Neuronal stem cell (in vitro differentiated cells): ENCODE measurements around the gene PDK4.

ENCODE experiments used
- DNase-seq: peaks from one replicate; pipeline ENCODE4 v3.0.0-alpha.2; 2013; ENCODE audit warnings: low spot score
- H2AFZ ChIP-seq: one replicate; pipeline ENCODE4 v1.6.1; 2013; ENCODE audit warnings: mild to moderate bottlenecking, low read length, inconsistent platforms
- H2AK5ac ChIP-seq: 2 replicates; pipeline ENCODE4 v1.6.1; 2013; ENCODE audit warnings: low read depth, mild to moderate bottlenecking, inconsistent platforms, low read length, moderate library complexity, mixed read lengths
- H2BK120ac ChIP-seq: 2 replicates; pipeline ENCODE4 v1.6.1; 2013; ENCODE audit warnings: low read depth, mild to moderate bottlenecking, inconsistent platforms, low read length, moderate library complexity, mixed read lengths
- H2BK12ac ChIP-seq: one replicate; pipeline ENCODE4 v1.6.1; 2013; ENCODE audit warnings: low read length, inconsistent platforms
- H2BK15ac ChIP-seq: 2 replicates; pipeline ENCODE4 v1.6.1; 2013; ENCODE audit warnings: mild to moderate bottlenecking, low read length, inconsistent platforms, mixed read lengths
- H2BK5ac ChIP-seq: one replicate; pipeline ENCODE4 v1.6.1; 2013; ENCODE audit warnings: inconsistent platforms, mild to moderate bottlenecking, low read length, moderate library complexity
- H3K14ac ChIP-seq: one replicate; pipeline ENCODE4 v1.6.1; 2013; ENCODE audit warnings: low read length, inconsistent platforms
- H3K18ac ChIP-seq: 2 replicates; pipeline ENCODE4 v1.6.1; 2013; ENCODE audit warnings: low read length, inconsistent platforms
- H3K23ac ChIP-seq: 2 replicates; pipeline ENCODE4 v1.6.1; 2013; ENCODE audit warnings: low read depth, mild to moderate bottlenecking, mixed read lengths, low read length, inconsistent platforms; ENCODE audit not compliant: poor library complexity
- H3K27ac ChIP-seq: replicated peaks from 3 replicates; pipeline ENCODE4 v1.5.1; 2013; ENCODE audit warnings: low read length, inconsistent platforms
- H3K27me3 ChIP-seq, 3 experiments: 2 replicates each; pipeline ENCODE4 v1.6.1; 2013; ENCODE audit warnings: low read length in 3 of 3, mild to moderate bottlenecking in 2 of 3, inconsistent platforms in 1 of 3, low read depth in 1 of 3, mixed read lengths in 1 of 3, moderate library complexity in 1 of 3; ENCODE audit not compliant: control insufficient read depth in 3 of 3, insufficient read depth in 3 of 3
- H3K36me3 ChIP-seq, 2 donors: replicated peaks in 1 of 2; 2 replicates each; pipeline ENCODE4 v1.6.1; 2013; ENCODE audit warnings: low read length in 2 of 2; ENCODE audit not compliant: control insufficient read depth in 2 of 2, insufficient read depth in 2 of 2
- H3K4ac ChIP-seq: 2 replicates; pipeline ENCODE4 v1.6.1; 2013; ENCODE audit warnings: inconsistent platforms, mild to moderate bottlenecking, low read length, moderate library complexity
- H3K4me1 ChIP-seq, 2 donors: 1 replicate in 1 of 2; 2 replicates in 1 of 2; pipeline ENCODE4 v1.6.1; 2013; ENCODE audit warnings: low read length in 2 of 2, low read depth in 1 of 2; ENCODE audit not compliant: control insufficient read depth in 2 of 2, insufficient read depth in 1 of 2
- H3K4me2 ChIP-seq: one replicate; pipeline ENCODE4 v1.6.1; 2013; ENCODE audit warnings: mild to moderate bottlenecking, low read length, inconsistent platforms; ENCODE audit not compliant: insufficient read depth, poor library complexity, severe bottlenecking
- H3K4me3 ChIP-seq, 2 donors: 2 replicates each; pipeline ENCODE4 v1.5.1; 2013; ENCODE audit warnings: low read length in 2 of 2, mild to moderate bottlenecking in 2 of 2, inconsistent platforms in 1 of 2, moderate library complexity in 1 of 2
- H3K79me1 ChIP-seq: one replicate; pipeline ENCODE4 v1.6.1; 2013; ENCODE audit warnings: low read depth, mild to moderate bottlenecking, inconsistent platforms, low read length, moderate library complexity
- H3K9ac ChIP-seq: one replicate; pipeline ENCODE4 v1.6.1; 2013; ENCODE audit warnings: mild to moderate bottlenecking, low read depth, low read length, inconsistent platforms; ENCODE audit not compliant: poor library complexity
- H3K9me3 ChIP-seq, 2 donors: replicated peaks in 1 of 2; 2 replicates each; pipeline versions ENCODE3 to v1.6.1; 2013; ENCODE audit warnings: low read length in 2 of 2, mild to moderate bottlenecking in 2 of 2, inconsistent platforms in 1 of 2, low read depth in 1 of 2, mixed read lengths in 1 of 2, moderate library complexity in 1 of 2; ENCODE audit not compliant: control insufficient read depth in 2 of 2, insufficient read depth in 1 of 2
- H4K8ac ChIP-seq: one replicate; pipeline ENCODE4 v1.6.1; 2013; ENCODE audit warnings: low read depth, mild to moderate bottlenecking, inconsistent platforms, low read length, moderate library complexity
- H4K91ac ChIP-seq: one replicate; pipeline ENCODE4 v1.6.1; 2013; ENCODE audit warnings: low read length, low read depth, mild to moderate bottlenecking, inconsistent platforms; ENCODE audit not compliant: poor library complexity
- WGBS, 2 donors: extraction: QIAGEN DNeasy Blood & Tissue Kit; methylation state at CpG; one replicate each; pipeline ENCODE4 v1.1.7; 2013; ENCODE audit warnings: missing lambda C conversion rate in 2 of 2, mixed read lengths in 1 of 2; ENCODE audit not compliant: insufficient read length in 2 of 2, insufficient replicate concordance in 1 of 2; ENCODE audit errors: extremely low coverage in 2 of 2; 5-methylcytosine and 5-hydroxymethylcytosine counted together

Gene PDK4

GRCh38 chr7:95545673-95546072, 50.6 kb downstream of the PDK4 start:
- Histone ChIP-seq H2AK5ac (no peak overlapping the region), H2BK120ac (no peak overlapping the region), H2AFZ (peak overlapping the region; percentile 66), H3K27me3 (no peaks in the 10 kb centered on the region), H3K79me1 (no peaks in the 10 kb centered on the region), H3K36me3 (no peaks in the 10 kb centered on the region), H3K18ac (no peak overlapping the region), H3K27ac (no peak overlapping the region), H2BK15ac (no peak overlapping the region), H3K4me3 (no peak overlapping the region), H2BK12ac (no peak overlapping the region), H4K91ac (no peak overlapping the region), H3K9ac (no peak overlapping the region), H3K4ac (no peak overlapping the region), H3K4me1 (peaks cover 3 to 5% of the 10 kb centered on the region in 2 donors), H2BK5ac (no peak overlapping the region), H3K4me2 (no peak overlapping the region), H3K23ac (no peak overlapping the region), H4K8ac (no peak overlapping the region), H3K14ac (no peak overlapping the region), H3K9me3 (no peaks in the 10 kb centered on the region)
- no CpG with 5 or more reads among the region's 1 CpG for WGBS, 2 donors
- DNase-seq, result no peak

- no peak for DNase-seq
- no peak overlapping the region for H2BK15ac ChIP-seq
- no peak overlapping the region for H2AK5ac ChIP-seq
- no peak overlapping the region for H3K4me2 ChIP-seq
- H2BK12ac ChIP-seq, result no peak overlapping the region
- H3K4me3 ChIP-seq, result no peak overlapping the region
- no peak overlapping the region for H3K23ac ChIP-seq
- H2AFZ ChIP-seq, result peak overlapping the region; percentile 66
- no peaks in the 10 kb centered on the region for H3K9me3 ChIP-seq
- no peak overlapping the region for H2BK5ac ChIP-seq
- H3K9ac ChIP-seq, result no peak overlapping the region
- no peak overlapping the region for H3K27ac ChIP-seq
- no peaks in the 10 kb centered on the region for H3K36me3 ChIP-seq
- H3K14ac ChIP-seq, result no peak overlapping the region
- no CpG with 5 or more reads among the region's 3 CpGs for WGBS, 2 donors
- H3K79me1 ChIP-seq, result no peaks in the 10 kb centered on the region
- H4K91ac ChIP-seq, result no peak overlapping the region
- H3K27me3 ChIP-seq, result no peaks in the 10 kb centered on the region
- H3K4ac ChIP-seq, result no peak overlapping the region
- peaks cover 3 to 4% of the 10 kb centered on the region in 2 donors for H3K4me1 ChIP-seq
- H2BK120ac ChIP-seq, result no peak overlapping the region
- no peak overlapping the region for H3K18ac ChIP-seq
- H4K8ac ChIP-seq, result no peak overlapping the region
These were observed 51.2 kb downstream of the PDK4 start for GRCh38 chr7:95545007-95545615.

GRCh38 chr7:95544171-95544570, 52.1 kb downstream of the PDK4 start:
- H2BK5ac ChIP-seq, result no peak overlapping the region
- no peak overlapping the region for H3K4me3 ChIP-seq
- no peak overlapping the region for H3K27ac ChIP-seq
- WGBS, 2 donors, result no CpG with 5 or more reads among the region's 1 CpG
- H3K4ac ChIP-seq, result no peak overlapping the region
- no peak overlapping the region for H3K9ac ChIP-seq
- DNase-seq, result no peak
- no peak overlapping the region for H2BK15ac ChIP-seq
- no peak overlapping the region for H2AK5ac ChIP-seq
- H2AFZ ChIP-seq, result no peak overlapping the region
- no peaks in the 10 kb centered on the region for H3K9me3 ChIP-seq
- H3K23ac ChIP-seq, result no peak overlapping the region
- no peak overlapping the region for H4K8ac ChIP-seq
- H3K27me3 ChIP-seq, result no peaks in the 10 kb centered on the region
- no peak overlapping the region for H3K18ac ChIP-seq
- H3K36me3 ChIP-seq, result no peaks in the 10 kb centered on the region
- no peaks in the 10 kb centered on the region for H3K79me1 ChIP-seq
- no peak overlapping the region for H3K14ac ChIP-seq
- H3K4me2 ChIP-seq, result no peak overlapping the region
- peaks cover 2 to 3% of the 10 kb centered on the region in 2 donors for H3K4me1 ChIP-seq
- H2BK12ac ChIP-seq, result no peak overlapping the region
- no peak overlapping the region for H2BK120ac ChIP-seq
- no peak overlapping the region for H4K91ac ChIP-seq

GRCh38 chr7:95543312-95543711, 53.0 kb downstream of the PDK4 start:
- Histone ChIP-seq H3K23ac (no peak overlapping the region), H3K79me1 (no peaks in the 10 kb centered on the region), H3K4me3 (no peak overlapping the region), H3K9ac (no peak overlapping the region), H2BK5ac (no peak overlapping the region), H4K91ac (no peak overlapping the region), H3K9me3 (no peaks in the 10 kb centered on the region), H2BK12ac (no peak overlapping the region), H3K4me1 (peaks cover 2 to 3% of the 10 kb centered on the region in 2 donors), H3K4me2 (no peak overlapping the region), H2AFZ (no peak overlapping the region), H2AK5ac (no peak overlapping the region), H3K36me3 (no peaks in the 10 kb centered on the region), H2BK15ac (no peak overlapping the region), H3K27ac (no peak overlapping the region), H3K18ac (no peak overlapping the region), H4K8ac (no peak overlapping the region), H3K14ac (no peak overlapping the region), H2BK120ac (no peak overlapping the region), H3K27me3 (no peaks in the 10 kb centered on the region), H3K4ac (no peak overlapping the region)
- no peak for DNase-seq
- WGBS, 2 donors, result no CpG with 5 or more reads among the region's 6 CpGs
